B cell (primary cell): ENCODE results near the gene PDE6H.

ENCODE experiments used
- CTCF ChIP-seq: fragments of 200-600 bp; IDR thresholded peaks from one replicate; pipeline ENCODE4 v1.8.0; 2022; ENCODE audit warnings: antibody characterized with exemption, mild to moderate bottlenecking
- EZH2 ChIP-seq: IDR thresholded peaks from 2 replicates; pipeline ENCODE4 v1.6.1; 2012; ENCODE audit warnings: borderline replicate concordance, low read depth, mild to moderate bottlenecking, moderate library complexity, low read length; ENCODE audit not compliant: insufficient read depth, poor library complexity, severe bottlenecking

GRCh38 chr12:14937689-14938088 is 35.2 kb upstream of the PDE6H start:
- TF ChIP-seq CTCF: peak; percentile 29
- no peak for TF ChIP-seq EZH2
